Nephron (organoid): ENCODE measurements around the gene FOXO1.
A peak's percentile ranks its signal among the peaks of the same experiment; 100 is the strongest.

Experiments used
- H3K27ac Mint-ChIP-seq, 3 experiments: 2 replicates each; pipeline ENCODE4 v1.8.0; 2020; ENCODE audit warnings: mixed read lengths in 3 of 3, mild to moderate bottlenecking in 2 of 3, moderate library complexity in 1 of 3
- H3K27me3 Mint-ChIP-seq: 2 replicates; pipeline ENCODE4 v1.8.0; 2021; ENCODE audit warnings: low read depth, mild to moderate bottlenecking, moderate library complexity, mixed read lengths
- H3K36me3 Mint-ChIP-seq: 2 replicates; pipeline ENCODE4 v1.8.0; 2020; ENCODE audit warnings: low read depth, mixed read lengths
- H3K4me1 Mint-ChIP-seq: 2 replicates; pipeline ENCODE4 v1.8.0; 2020; ENCODE audit warnings: mixed read lengths
- H3K4me3 Mint-ChIP-seq, 3 experiments: 2 replicates each; pipeline ENCODE4 v1.8.0; 2020; ENCODE audit warnings: mild to moderate bottlenecking in 3 of 3, mixed read lengths in 3 of 3, moderate library complexity in 2 of 3
- H3K9me3 Mint-ChIP-seq: 2 replicates; pipeline ENCODE4 v1.8.0; 2020; ENCODE audit warnings: mixed read lengths
- TF ChIP-seq, protein P1 (sequence below), 3 experiments: fragments of 200-600 bp; sonication (generic); IDR thresholded peaks; one replicate each; pipeline ENCODE4 v1.5.0; 2021; ENCODE audit warnings: antibody characterized with exemption in 3 of 3; ENCODE audit not compliant: unreplicated experiment in 3 of 3

The FOXO1 gene

DNA sequence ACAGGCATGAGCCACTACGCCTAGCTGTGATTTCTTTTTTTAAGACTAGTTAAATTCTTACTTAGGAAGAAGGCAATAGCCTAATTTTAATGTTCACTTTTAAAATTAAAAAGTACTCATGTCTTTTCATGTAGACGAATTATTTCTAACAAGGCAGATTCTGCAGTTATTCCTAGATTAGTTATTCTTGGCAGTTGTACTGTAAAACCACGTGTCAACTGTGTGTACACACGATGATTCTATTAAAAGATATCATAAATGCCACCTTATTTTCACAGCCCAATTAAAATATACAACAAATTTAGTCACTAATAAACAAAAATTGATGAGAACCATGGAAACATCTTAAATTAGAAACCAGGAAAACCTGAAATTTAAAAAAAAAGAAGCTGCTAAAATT, 10.6 kb upstream of the FOXO1 start:
- H3K4me1 Mint-ChIP-seq = peaks cover 35% of the 10 kb centered on the region
- H3K27me3 Mint-ChIP-seq = peaks cover 11% of the 10 kb centered on the region
- no peaks in the 10 kb centered on the region for H3K36me3 Mint-ChIP-seq

DNA sequence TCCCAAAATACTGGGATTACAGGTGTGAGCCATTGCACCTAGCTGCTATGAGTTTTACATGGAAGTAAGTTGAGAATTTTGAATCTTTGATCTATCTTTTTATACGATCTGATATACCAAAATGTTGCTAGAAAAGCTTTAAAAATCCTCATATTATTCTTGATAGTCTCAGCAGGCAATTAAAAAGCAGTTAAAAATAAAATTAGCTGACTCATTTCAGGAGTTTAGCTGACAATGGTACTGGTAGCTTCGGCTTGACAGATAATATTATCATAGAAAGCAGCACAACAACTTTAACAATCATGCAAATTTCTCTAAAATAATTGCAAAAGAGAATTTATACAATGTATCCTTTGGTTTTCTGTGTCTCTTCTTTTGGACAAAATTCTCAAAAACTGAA, 9.6 kb upstream of the FOXO1 start:
- H3K4me1 Mint-ChIP-seq = peaks cover 30% of the 10 kb centered on the region
- TF ChIP-seq, protein P1, sequence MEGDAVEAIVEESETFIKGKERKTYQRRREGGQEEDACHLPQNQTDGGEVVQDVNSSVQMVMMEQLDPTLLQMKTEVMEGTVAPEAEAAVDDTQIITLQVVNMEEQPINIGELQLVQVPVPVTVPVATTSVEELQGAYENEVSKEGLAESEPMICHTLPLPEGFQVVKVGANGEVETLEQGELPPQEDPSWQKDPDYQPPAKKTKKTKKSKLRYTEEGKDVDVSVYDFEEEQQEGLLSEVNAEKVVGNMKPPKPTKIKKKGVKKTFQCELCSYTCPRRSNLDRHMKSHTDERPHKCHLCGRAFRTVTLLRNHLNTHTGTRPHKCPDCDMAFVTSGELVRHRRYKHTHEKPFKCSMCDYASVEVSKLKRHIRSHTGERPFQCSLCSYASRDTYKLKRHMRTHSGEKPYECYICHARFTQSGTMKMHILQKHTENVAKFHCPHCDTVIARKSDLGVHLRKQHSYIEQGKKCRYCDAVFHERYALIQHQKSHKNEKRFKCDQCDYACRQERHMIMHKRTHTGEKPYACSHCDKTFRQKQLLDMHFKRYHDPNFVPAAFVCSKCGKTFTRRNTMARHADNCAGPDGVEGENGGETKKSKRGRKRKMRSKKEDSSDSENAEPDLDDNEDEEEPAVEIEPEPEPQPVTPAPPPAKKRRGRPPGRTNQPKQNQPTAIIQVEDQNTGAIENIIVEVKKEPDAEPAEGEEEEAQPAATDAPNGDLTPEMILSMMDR (IDR thresholded peaks at IDR 0.05; ENCODE audit: unreplicated experiment in 3 of 3) = no peak
- H3K27ac Mint-ChIP-seq = no peak overlapping the region
- H3K4me3 Mint-ChIP-seq = no peak overlapping the region
- H3K9me3 Mint-ChIP-seq = no peaks in the 10 kb centered on the region
- peaks cover 8% of the 10 kb centered on the region for H3K27me3 Mint-ChIP-seq
- H3K36me3 Mint-ChIP-seq = no peaks in the 10 kb centered on the region

More for the DNA sequence above, 10.6 kb upstream of the FOXO1 start:
- Mint-ChIP-seq H3K4me3 (no peak overlapping the region), H3K9me3 (no peaks in the 10 kb centered on the region), H3K27ac (no peak overlapping the region)
- TF ChIP-seq, protein P1 (IDR thresholded peaks at IDR 0.05; ENCODE audit: unreplicated experiment in 3 of 3) = no peak

DNA sequence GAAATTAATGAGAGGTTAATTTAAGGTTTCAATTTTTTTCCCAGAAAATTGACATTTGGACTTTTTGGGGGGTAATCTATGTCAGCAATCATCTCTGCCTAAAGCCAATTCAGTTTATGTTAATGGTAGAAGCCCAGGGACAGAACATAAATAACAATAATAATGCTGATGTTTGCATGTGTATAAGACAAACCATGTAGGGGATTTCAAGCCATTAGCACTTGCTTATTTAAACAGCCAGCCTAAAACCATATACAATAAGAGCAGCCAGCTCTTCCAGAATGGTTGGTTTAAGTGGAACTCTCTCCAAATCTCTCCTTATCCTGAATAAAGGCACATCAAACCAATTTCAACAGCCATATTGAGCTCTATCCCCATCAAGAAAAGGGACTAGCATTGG, 7.0 kb upstream of the FOXO1 start:
- Mint-ChIP-seq H3K27me3 (peaks cover 2% of the 10 kb centered on the region), H3K4me3 (no peak overlapping the region), H3K9me3 (no peaks in the 10 kb centered on the region)

DNA sequence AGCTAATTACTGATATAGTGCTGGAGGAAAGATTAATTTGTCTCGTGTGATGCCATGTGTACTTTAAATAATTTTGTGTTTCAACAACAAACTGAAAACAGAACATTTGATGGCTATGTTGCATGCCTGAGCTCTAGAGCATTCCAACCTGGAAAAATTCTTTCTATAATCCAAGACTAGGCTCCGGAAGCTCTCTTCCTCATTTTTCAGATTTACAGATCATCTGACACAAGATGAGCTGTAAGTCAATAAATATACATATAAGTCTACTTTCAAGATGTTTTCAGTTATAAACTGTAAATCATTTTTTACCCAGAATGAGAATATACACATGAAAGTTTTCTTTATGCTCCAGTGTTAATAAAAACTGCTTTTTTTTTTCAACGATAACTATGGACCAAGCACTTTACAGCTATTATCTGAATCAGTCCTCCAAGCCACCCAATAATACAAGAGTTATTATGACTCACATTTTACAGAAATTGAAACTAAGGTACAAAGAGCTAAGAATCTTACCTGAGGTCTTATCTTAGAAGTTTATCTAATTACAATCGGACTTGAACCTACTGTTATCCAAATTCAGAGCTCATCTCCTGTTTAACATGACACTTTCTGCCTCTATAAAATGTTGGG, 6.4 kb upstream of the FOXO1 start:
- H3K27me3 Mint-ChIP-seq = peaks cover 7% of the 10 kb centered on the region
- no peaks in the 10 kb centered on the region for H3K36me3 Mint-ChIP-seq
- no peak overlapping the region for H3K4me3 Mint-ChIP-seq
- TF ChIP-seq, protein P1 (IDR thresholded peaks at IDR 0.05; ENCODE audit: unreplicated experiment in 3 of 3) = no peak
- peak overlapping the region; percentile 9 to 59 (median 19) for H3K27ac Mint-ChIP-seq
- H3K4me1 Mint-ChIP-seq = peaks cover 34% of the 10 kb centered on the region
- H3K9me3 Mint-ChIP-seq = no peaks in the 10 kb centered on the region

More for the DNA sequence above, 7.0 kb upstream of the FOXO1 start:
- Mint-ChIP-seq H3K4me1 (peaks cover 29% of the 10 kb centered on the region), H3K27ac (no peak overlapping the region), H3K36me3 (no peaks in the 10 kb centered on the region)
- TF ChIP-seq, protein P1 (IDR thresholded peaks at IDR 0.05; ENCODE audit: unreplicated experiment in 3 of 3) = no peak

DNA sequence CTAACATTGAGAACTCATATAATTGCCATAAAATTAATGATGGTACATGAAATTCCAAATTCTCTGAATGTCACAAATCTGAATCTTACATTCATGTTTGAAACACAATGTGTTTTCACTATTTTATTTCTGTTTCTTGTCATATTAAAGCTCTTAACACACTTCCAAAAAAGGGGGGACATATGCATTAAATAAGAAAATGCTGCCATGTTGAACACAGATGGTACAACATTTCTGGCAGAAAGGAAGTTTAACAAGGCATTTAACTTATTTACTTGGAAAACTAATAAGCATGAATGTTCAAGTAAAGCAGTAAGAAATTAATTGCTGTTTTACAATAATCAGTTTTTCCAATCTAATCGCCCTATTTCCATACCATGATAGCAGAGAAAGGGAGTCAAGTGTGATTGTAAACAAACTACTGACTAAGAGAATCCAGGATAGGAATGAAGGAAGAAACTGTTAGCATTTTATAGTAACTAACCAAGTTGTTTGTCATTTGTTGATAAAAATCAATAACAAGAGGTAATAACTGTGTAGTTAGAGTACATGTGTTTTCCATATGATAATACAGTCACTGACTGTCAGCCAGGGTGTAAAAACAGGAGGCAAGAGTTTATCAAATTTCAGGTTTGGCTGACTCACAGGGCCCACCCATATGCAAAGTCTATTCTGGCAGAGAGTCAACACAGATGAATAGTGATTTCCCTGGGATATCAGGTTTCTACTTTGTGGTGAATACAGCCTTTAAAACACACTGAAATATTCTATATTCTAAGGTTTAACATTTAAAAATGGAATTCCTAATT, 5.7 kb upstream of the FOXO1 start:
- no peaks in the 10 kb centered on the region for H3K36me3 Mint-ChIP-seq
- H3K27ac Mint-ChIP-seq = peak overlapping the region; percentile 9 to 59 (median 19)
- peaks cover 41% of the 10 kb centered on the region for H3K4me1 Mint-ChIP-seq
- no peak overlapping the region for H3K4me3 Mint-ChIP-seq
- peaks cover 13% of the 10 kb centered on the region for H3K27me3 Mint-ChIP-seq
- TF ChIP-seq, protein P1 (IDR thresholded peaks at IDR 0.05; ENCODE audit: unreplicated experiment in 3 of 3) = no peak
- no peaks in the 10 kb centered on the region for H3K9me3 Mint-ChIP-seq
